Ascending aorta (tissue), 2 donors: ENCODE measurements around the gene TMEM101. TPM values are rescaled to one million over a fixed set of nuclear protein-coding genes. Genes with fewer than 3 reads are reported as not detected.

ENCODE experiments used
- DNase-seq, 2 donors: peaks; one replicate each; pipeline ENCODE4 v3.0.0-alpha.2; 2019; ENCODE audit warnings: low spot score in 2 of 2
- H3K27ac ChIP-seq, 2 donors: fragments of 200-600 bp; sonication (generic); one replicate each; pipeline ENCODE4 v1.5.1; 2016 to 2017; ENCODE audit warnings: mild to moderate bottlenecking in 1 of 2
- H3K27me3 ChIP-seq: fragments of 200-600 bp; sonication (generic); one replicate; pipeline ENCODE4 v1.5.1; 2017
- H3K36me3 ChIP-seq, 2 donors: fragments of 200-600 bp; sonication (generic); one replicate each; pipeline ENCODE4 v1.5.1; 2016
- H3K4me1 ChIP-seq, 2 donors: fragments of 200-600 bp; sonication (generic); one replicate each; pipeline ENCODE4 v1.5.1; 2016 to 2017; ENCODE audit warnings: mild to moderate bottlenecking in 1 of 2
- H3K4me3 ChIP-seq, 2 donors: fragments of 200-600 bp; sonication (generic); one replicate each; pipeline ENCODE4 v1.5.1; 2016 to 2017; ENCODE audit warnings: mild to moderate bottlenecking in 1 of 2
- H3K9me3 ChIP-seq, 2 donors: fragments of 200-600 bp; sonication (generic); one replicate each; pipeline ENCODE4 v1.5.1; 2016
- CTCF ChIP-seq, 3 experiments: fragments of 200-600 bp in 2 of 3; fragments of 450-650 bp in 1 of 3; sonication (generic) in 2 of 3; IDR thresholded peaks; one replicate each; pipeline ENCODE4 v1.5.1; 2016 to 2019; ENCODE audit warnings: antibody characterized with exemption in 3 of 3, mild to moderate bottlenecking in 1 of 3, moderate library complexity in 1 of 3
- intact Hi-C: fragments of 100-400 bp; cut with DNase I; formaldehyde crosslinking; loops from one replicate; pipeline ENCODE4 v1.15.1; 2023
- total RNA-seq: library from RNA; depleted of rRNA; stranded (reverse); fragments of >200 nt; gene quantifications from one replicate; pipeline ENCODE4 v1.1.0, GENCODE V29; 2016

TMEM101 gene
- total RNA-seq, 1 donor from 2014 or later: 11.0 TPM

DNA sequence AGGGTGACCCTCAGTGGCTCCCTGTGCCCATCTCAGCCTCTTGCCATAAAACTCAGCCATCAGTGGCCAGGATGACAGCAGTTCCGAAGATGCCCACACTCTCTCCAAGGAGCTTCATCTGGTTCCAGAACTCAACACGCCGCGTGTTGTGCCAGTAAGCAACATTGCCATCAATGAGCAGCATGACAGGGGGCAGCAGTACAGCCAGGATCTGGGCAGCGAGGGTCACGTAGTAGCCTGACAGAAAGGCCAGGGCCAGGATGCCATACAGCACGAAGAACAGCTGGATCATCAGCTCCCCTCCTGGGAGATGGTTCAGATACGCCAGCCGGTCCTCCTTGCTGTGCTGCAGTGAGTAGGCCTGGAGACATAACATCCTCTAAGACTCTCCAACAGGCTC is 2.9 kb downstream of the TMEM101 start:
- no peaks in the 10 kb centered on the region for H3K27me3 ChIP-seq
- TF ChIP-seq CTCF (IDR thresholded peaks at IDR 0.05): no peak
- H3K4me3 ChIP-seq: no peak overlapping the region
- no peak for DNase-seq
- H3K9me3 ChIP-seq: no peaks in the 10 kb centered on the region
- peaks cover 0 to 8% of the 10 kb centered on the region in 2 donors for H3K36me3 ChIP-seq
- intact Hi-C loops: loop anchor here (10.0 kb wide), 1 partner anchor 527 kb away; the partner anchor contains the start of gene DHX8
- H3K27ac ChIP-seq: no peak overlapping the region
- H3K4me1 ChIP-seq: peaks cover 7 to 25% of the 10 kb centered on the region in 2 donors

DNA sequence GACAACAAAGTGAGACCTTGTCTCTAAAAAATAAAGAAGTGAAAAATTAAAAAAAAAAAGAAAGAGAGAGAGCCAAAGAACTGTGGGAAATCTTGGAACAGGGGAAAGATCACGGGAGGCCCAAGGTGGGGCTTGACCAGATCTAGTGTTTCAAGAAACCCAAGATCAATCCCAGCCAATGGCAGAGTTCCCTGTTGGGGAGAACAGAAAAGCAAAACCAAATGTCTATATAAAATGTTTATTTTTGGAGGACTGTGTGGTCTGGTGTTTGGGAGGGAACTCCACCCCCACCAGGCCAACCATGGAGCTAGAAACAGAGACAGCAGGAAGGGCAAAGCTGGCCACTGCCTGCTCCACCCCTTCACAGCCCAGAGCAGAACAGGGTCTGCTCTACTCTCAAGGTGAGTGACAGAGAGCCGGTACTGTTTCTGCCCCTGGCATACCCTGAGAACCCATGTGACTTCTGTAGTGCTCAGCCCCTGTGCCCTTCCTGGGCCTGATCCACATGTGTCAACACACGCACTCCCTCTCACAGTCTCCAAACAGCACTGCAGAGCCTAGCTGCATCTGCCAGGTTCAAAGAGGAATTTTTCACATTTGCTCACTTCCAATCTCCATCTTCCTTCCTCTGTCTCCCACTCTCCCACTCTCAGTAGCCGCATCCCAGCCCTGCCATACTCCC is 3.7 kb downstream of the TMEM101 start:
- Histone ChIP-seq H3K4me1 (peaks cover 9 to 31% of the 10 kb centered on the region in 2 donors), H3K27ac (no peak overlapping the region), H3K36me3 (peaks cover 0 to 8% of the 10 kb centered on the region in 2 donors), H3K9me3 (no peaks in the 10 kb centered on the region), H3K4me3 (no peak overlapping the region), H3K27me3 (no peaks in the 10 kb centered on the region)
- TF ChIP-seq CTCF (IDR thresholded peaks at IDR 0.05): no peak
- intact Hi-C loops: loop anchor here (10.0 kb wide), 1 partner anchor 526 kb away; the partner anchor contains the start of gene DHX8
- DNase-seq: no peak

- H3K27ac ChIP-seq: no peak overlapping the region
- intact Hi-C loops: loop anchor here (5.0 kb wide), 2 partner anchors 34 to 114 kb away; partner anchors contain the start of gene HDAC5
- peaks cover 4 to 31% of the 10 kb centered on the region in 2 donors for H3K4me1 ChIP-seq
- H3K9me3 ChIP-seq: no peaks in the 10 kb centered on the region
- peaks cover 0 to 8% of the 10 kb centered on the region in 2 donors for H3K36me3 ChIP-seq
- DNase-seq: no peak
- peak overlapping the region in 1 of 2 donors; percentile 67 for H3K4me3 ChIP-seq
- no peak for TF ChIP-seq CTCF (IDR thresholded peaks at IDR 0.05)
- H3K27me3 ChIP-seq: no peaks in the 10 kb centered on the region
Measured at GRCh38 chr17:44008205-44008909, 6.4 kb downstream of the TMEM101 start.

GRCh38 chr17:44007346-44008204 is 7.2 kb downstream of the TMEM101 start:
- H3K4me1 ChIP-seq: peaks cover 4 to 31% of the 10 kb centered on the region in 2 donors
- intact Hi-C loops: loop anchor here (2.0 to 5.0 kb wide), 3 partner anchors 35 to 115 kb away; partner anchors contain the start of genes G6PC3 and HDAC5
- H3K4me3 ChIP-seq: peak overlapping the region; percentile 51 to 67
- H3K27me3 ChIP-seq: no peaks in the 10 kb centered on the region
- no peak for TF ChIP-seq CTCF (IDR thresholded peaks at IDR 0.05)
- no peak overlapping the region for H3K27ac ChIP-seq
- no peak for DNase-seq
- peaks cover 0 to 7% of the 10 kb centered on the region in 2 donors for H3K36me3 ChIP-seq
- H3K9me3 ChIP-seq: no peaks in the 10 kb centered on the region
